K562 (cell line): ENCODE data around the gene CDAN1. TPM values are rescaled to one million over a fixed set of nuclear protein-coding genes. Genes with fewer than 3 reads are reported as not detected.

Source experiments
- CREB1 ChIP-seq, 2 experiments: sonication (generic) in 1 of 2; formaldehyde crosslinking in 1 of 2; IDR thresholded peaks; 2 replicates each; pipeline versions ENCODE4 v1.6.1 to v1.8.0; 2012 to 2022; ENCODE audit warnings: inconsistent platforms in 1 of 2, mild to moderate bottlenecking in 1 of 2, missing genetic modification reagents in 1 of 2, moderate library complexity in 1 of 2
- CREBBP ChIP-seq: IDR thresholded peaks from one replicate; pipeline ENCODE4 v1.6.1; 2012; ENCODE audit warnings: low read depth, mild to moderate bottlenecking, control low read depth, inconsistent platforms, low read length
- DDX20 ChIP-seq: fragments of 450-650 bp; IDR thresholded peaks from 2 replicates; pipeline ENCODE4 v1.6.1; 2016; ENCODE audit warnings: missing genetic modification characterization, low read depth, mild to moderate bottlenecking, missing compliant biosample characterization, moderate library complexity
- DMBX1 ChIP-seq: fragments of 250-450 bp; sonication (Bioruptor Pico); IDR thresholded peaks from 2 replicates; pipeline ENCODE4 v1.8.0; 2022; ENCODE audit warnings: inconsistent platforms, mild to moderate bottlenecking, moderate library complexity, borderline replicate concordance
- ETS1 ChIP-seq: conservative IDR thresholded peaks from 2 replicates; pipeline ENCODE4 v1.6.1; 2011; ENCODE audit warnings: low read depth, mild to moderate bottlenecking, low read length; ENCODE audit not compliant: control insufficient read depth
- HDAC1 ChIP-seq, 2 experiments: fragments of 450-650 bp; IDR thresholded peaks; 2 replicates each; pipeline ENCODE4 v1.6.1; 2016 to 2017; ENCODE audit warnings: inconsistent platforms in 1 of 2, mild to moderate bottlenecking in 1 of 2, moderate library complexity in 1 of 2
- HINFP ChIP-seq: fragments of 450-650 bp; conservative IDR thresholded peaks from 2 replicates; pipeline ENCODE4 v1.6.1; 2016; ENCODE audit warnings: missing genetic modification characterization, low read depth, mild to moderate bottlenecking, control low read depth, missing compliant biosample characterization
- KAT2B ChIP-seq: IDR thresholded peaks from one replicate; pipeline ENCODE4 v1.6.1; 2012; ENCODE audit warnings: low read depth, mild to moderate bottlenecking, control low read depth, inconsistent platforms, low read length, moderate library complexity
- KHSRP ChIP-seq: fragments of 450-650 bp; IDR thresholded peaks from 2 replicates; pipeline ENCODE4 v1.6.1; 2017
- MAFG ChIP-seq: fragments of 450-650 bp; conservative IDR thresholded peaks from 2 replicates; pipeline ENCODE4 v1.6.1; 2016; ENCODE audit warnings: missing genetic modification characterization, missing compliant biosample characterization
- NR3C1 ChIP-seq: sonication (generic); formaldehyde crosslinking; IDR thresholded peaks from 2 replicates; pipeline ENCODE4 v1.8.1; 2022; ENCODE audit warnings: missing genetic modification reagents
- PCBP2 ChIP-seq: fragments of 200-400 bp; formaldehyde crosslinking; IDR thresholded peaks from 2 replicates; pipeline ENCODE4 v1.6.1; 2018; ENCODE audit warnings: low read length, low read depth, mild to moderate bottlenecking, moderate library complexity; ENCODE audit not compliant: poor library complexity, severe bottlenecking
- RB1 ChIP-seq: fragments of 450-650 bp; IDR thresholded peaks from 2 replicates; pipeline ENCODE4 v1.6.1; 2017; ENCODE audit warnings: low read depth, mild to moderate bottlenecking
- RBM39 ChIP-seq: fragments of 200-400 bp; formaldehyde crosslinking; optimal IDR thresholded peaks from 2 replicates; pipeline ENCODE3; 2018; ENCODE audit warnings: low read depth, low read length
- SIN3B ChIP-seq: fragments of 450-650 bp; IDR thresholded peaks from 2 replicates; pipeline ENCODE4 v1.6.1; 2017; ENCODE audit warnings: low read depth, mild to moderate bottlenecking, moderate library complexity
- SIRT6 ChIP-seq: IDR thresholded peaks from one replicate; pipeline ENCODE4 v1.6.1; 2012; ENCODE audit warnings: low read depth, mild to moderate bottlenecking, control low read depth, inconsistent platforms, low read length, moderate library complexity
- SMARCA4 ChIP-seq: fragments of 450-650 bp; IDR thresholded peaks from 2 replicates; pipeline ENCODE4 v1.6.1; 2016
- SNIP1 ChIP-seq: fragments of 450-650 bp; IDR thresholded peaks from 2 replicates; pipeline ENCODE4 v1.7.1; 2017; ENCODE audit warnings: low read depth, mild to moderate bottlenecking
- SRF ChIP-seq, 2 experiments: fragments of 250-450, 450-650 bp in 1 of 2; sonication (Bioruptor Pico) in 1 of 2; sonication (generic) in 1 of 2; formaldehyde crosslinking; IDR thresholded peaks; 2 replicates each; pipeline versions ENCODE4 v1.5.0 to v1.5.1; 2020 to 2022; ENCODE audit warnings: mild to moderate bottlenecking in 1 of 2, missing genetic modification reagents in 1 of 2
- SRSF7 ChIP-seq: fragments of 200-400 bp; formaldehyde crosslinking; optimal IDR thresholded peaks from 2 replicates; pipeline ENCODE3; 2017; ENCODE audit warnings: mild to moderate bottlenecking, low read depth, low read length
- XRCC3 ChIP-seq: fragments of 450-650 bp; IDR thresholded peaks from 2 replicates; pipeline ENCODE4 v1.6.1; 2017; ENCODE audit warnings: mild to moderate bottlenecking, moderate library complexity
- YY1 ChIP-seq, 3 experiments: IDR thresholded peaks; 2 replicates each; pipeline ENCODE4 v1.6.1; 2011; ENCODE audit warnings: low read length in 2 of 3, mild to moderate bottlenecking in 2 of 3, moderate library complexity in 2 of 3, borderline replicate concordance in 1 of 3, control low read depth in 1 of 3, low read depth in 1 of 3; ENCODE audit not compliant: insufficient read depth in 3 of 3, insufficient replicate concordance in 2 of 3, control insufficient read depth in 1 of 3, insufficient read length in 1 of 3; ENCODE audit errors: extremely low read depth in 1 of 3
- ZBTB34 ChIP-seq: fragments of 250-450 bp; sonication (Bioruptor Pico); IDR thresholded peaks from 2 replicates; pipeline ENCODE4 v1.8.0; 2021; ENCODE audit warnings: mild to moderate bottlenecking, moderate library complexity
- ZNF551 ChIP-seq: fragments of 250-450 bp; sonication (Bioruptor Pico); IDR thresholded peaks from 2 replicates; pipeline ENCODE4 v1.5.0; 2021; ENCODE audit warnings: mild to moderate bottlenecking, moderate library complexity
- polyA plus RNA-seq, 8 experiments: library from polyadenylated mRNA; depleted of rRNA in 4 of 8; stranded (reverse) in 5 of 8; unstranded in 3 of 8; fragments of >200 nt; fragmentation: Nextera tagmentation in 2 of 8; fragmentation: Illumina TruSeq in 1 of 8; extraction: Ambion mirVana in 2 of 8; extraction: Trizol in 1 of 8; gene quantifications; 2 replicates each; pipeline versions ENCODE4 v1.2.1 to v1.2.3, GENCODE V29; 2011 to 2014; ENCODE audit warnings: inconsistent platforms in 1 of 8, missing spikeins in 1 of 8
- total RNA-seq, 7 experiments: library from RNA; depleted of rRNA in 6 of 7; stranded (reverse); fragments of >200 nt in 6 of 7; fragmentation: Illumina TruSeq in 2 of 7; extraction: Trizol in 2 of 7; gene quantifications; 2 replicates each; pipeline versions ENCODE4 v1.2.1 to v1.2.3, GENCODE V29; 2011 to 2021; ENCODE audit warnings: low replicate concordance in 1 of 7

CDAN1 gene
- total and polyA plus RNA-seq, 9 of the 15 experiments (the other 6 are each of a cell fraction or from before 2014, with no cell fraction given): 1.6 to 34.4 (median 13.8) TPM

- TF ChIP-seq SRSF7: no peak
- 0 out of 4 replicates have a peak, but pooled peaks of 1 of the 2 experiments have one; percentile 14 for TF ChIP-seq HDAC1 (IDR thresholded peaks at IDR 0.05)
- no peak for TF ChIP-seq KAT2B
- TF ChIP-seq SRF (CRISPR knock-in tag; IDR thresholded peaks at IDR 0.05): peak in 1 of 2 experiments; percentile 22; a peak in 1 of 4 replicates
- no peak for TF ChIP-seq RBM39
- peak in 2 of 3 experiments; percentile 87 to 92 for TF ChIP-seq YY1 (IDR thresholded peaks at IDR 0.05; ENCODE audit: borderline replicate concordance in 1 of 3, control insufficient read depth in 1 of 3, extremely low read depth in 1 of 3, insufficient read depth in 3 of 3, insufficient read length in 1 of 3, insufficient replicate concordance in 2 of 3, low read depth in 1 of 3, low read length in 2 of 3)
- TF ChIP-seq RB1: peak; percentile 66; the same call in 1 of the 2 replicates
- TF ChIP-seq ETS1: no peak
- 0 out of 2 replicates have a peak, but pooled peaks have one; percentile 8 for TF ChIP-seq CREB1 (IDR thresholded peaks at IDR 0.05)
- TF ChIP-seq CREB1 (CRISPR knock-in tag; IDR thresholded peaks at IDR 0.05): no peak
- TF ChIP-seq NR3C1 (CRISPR knock-in tag): no peak
- TF ChIP-seq CREBBP: no peak
- TF ChIP-seq MAFG (tag): no peak
- no peak for TF ChIP-seq KHSRP
- TF ChIP-seq SNIP1: no peak
- TF ChIP-seq SIN3B: peak; percentile 73
- no peak for TF ChIP-seq DDX20 (tag)
- TF ChIP-seq SMARCA4: no peak
- 0 out of 2 replicates have a peak, but pooled peaks have one; percentile 23 for TF ChIP-seq DMBX1
- no peak for TF ChIP-seq ZNF551 (CRISPR knock-in tag)
- TF ChIP-seq SIRT6: no peak
- TF ChIP-seq ZBTB34 (CRISPR knock-in tag): no peak
- TF ChIP-seq XRCC3: no peak
- no peak for TF ChIP-seq HINFP
- no peak for TF ChIP-seq PCBP2
Measured at GRCh38 chr15:42736793-42737528, at the start of gene CDAN1 (continued).
